H9 (cell line): ENCODE data around the gene CD2. TPM values are rescaled to one million over a fixed set of nuclear protein-coding genes. Genes with fewer than 3 reads are reported as not detected.

Experiments
- DNase-seq: peaks from one replicate; pipeline ENCODE4 v3.0.0-alpha.2; 2017
- H2AFZ ChIP-seq: one replicate; pipeline ENCODE4 v1.6.1; 2013; ENCODE audit warnings: mild to moderate bottlenecking, low read length, control low read depth, moderate library complexity
- H2AK5ac ChIP-seq: 2 replicates; pipeline ENCODE4 v1.6.1; 2013; ENCODE audit warnings: low read length, control low read depth, mixed read lengths; ENCODE audit not compliant: insufficient read length
- H2BK120ac ChIP-seq: one replicate; pipeline ENCODE4 v1.6.1; 2013; ENCODE audit warnings: low read depth, mild to moderate bottlenecking, low read length, control low read depth, inconsistent platforms; ENCODE audit not compliant: poor library complexity, severe bottlenecking
- H2BK12ac ChIP-seq: 2 replicates; pipeline ENCODE4 v1.6.1; 2013; ENCODE audit warnings: low read length, control low read depth, mixed read lengths, low read depth; ENCODE audit not compliant: insufficient read length
- H2BK15ac ChIP-seq: 2 replicates; pipeline ENCODE4 v1.6.1; 2013; ENCODE audit warnings: low read depth, low read length, control low read depth
- H2BK20ac ChIP-seq: one replicate; pipeline ENCODE4 v1.6.1; 2013; ENCODE audit warnings: low read depth, mild to moderate bottlenecking, low read length, control low read depth, inconsistent platforms; ENCODE audit not compliant: poor library complexity, severe bottlenecking
- H2BK5ac ChIP-seq: 2 replicates; pipeline ENCODE4 v1.6.1; 2013; ENCODE audit warnings: low read length, control low read depth, mixed read lengths; ENCODE audit not compliant: insufficient read length
- H3K14ac ChIP-seq: 2 replicates; pipeline ENCODE4 v1.6.1; 2013; ENCODE audit warnings: low read length, control low read depth; ENCODE audit not compliant: insufficient read depth
- H3K18ac ChIP-seq: 2 replicates; pipeline ENCODE4 v1.6.1; 2013; ENCODE audit warnings: low read depth, mild to moderate bottlenecking, mixed read lengths, low read length, control low read depth; ENCODE audit not compliant: insufficient read length
- H3K23ac ChIP-seq: 2 replicates; pipeline ENCODE4 v1.6.1; 2013; ENCODE audit warnings: low read length, control low read depth, mixed read lengths, low read depth; ENCODE audit not compliant: insufficient read length
- H3K23me2 ChIP-seq: 2 replicates; pipeline ENCODE4 v1.6.1; 2013; ENCODE audit warnings: low read depth, mild to moderate bottlenecking, mixed read lengths, low read length, control low read depth; ENCODE audit not compliant: insufficient read length, poor library complexity, severe bottlenecking
- H3K27ac ChIP-seq: 2 replicates; pipeline ENCODE4 v1.5.1; 2013; ENCODE audit warnings: low read length, control low read depth, mixed read lengths, low read depth; ENCODE audit not compliant: insufficient read length
- H3K27me3 ChIP-seq: 2 replicates; pipeline ENCODE4 v1.6.1; 2013; ENCODE audit warnings: low read length, control low read depth, inconsistent platforms; ENCODE audit not compliant: insufficient read depth
- H3K4ac ChIP-seq: 2 replicates; pipeline ENCODE4 v1.6.1; 2013; ENCODE audit warnings: low read depth, mild to moderate bottlenecking, control low read depth, inconsistent platforms, low read length, moderate library complexity
- H3K4me1 ChIP-seq: 2 replicates; pipeline ENCODE4 v1.6.1; 2013; ENCODE audit warnings: low read length, control low read depth, inconsistent platforms; ENCODE audit not compliant: insufficient read depth
- H3K4me2 ChIP-seq: 2 replicates; pipeline ENCODE4 v1.6.1; 2013; ENCODE audit warnings: low read length, control low read depth, mixed read lengths; ENCODE audit not compliant: insufficient read length, insufficient read depth
- H3K56ac ChIP-seq: 2 replicates; pipeline ENCODE4 v1.6.1; 2013; ENCODE audit warnings: low read depth, mild to moderate bottlenecking, mixed read lengths, low read length, control low read depth; ENCODE audit not compliant: insufficient read length
- H3K79me1 ChIP-seq: 2 replicates; pipeline ENCODE4 v1.6.1; 2013; ENCODE audit warnings: low read depth, mild to moderate bottlenecking, moderate library complexity, low read length, control low read depth, inconsistent platforms; ENCODE audit not compliant: insufficient read depth, poor library complexity, severe bottlenecking
- H3K79me2 ChIP-seq: 2 replicates; pipeline ENCODE4 v1.6.1; 2013; ENCODE audit warnings: low read length, control low read depth, inconsistent platforms; ENCODE audit not compliant: insufficient read depth
- H3K9ac ChIP-seq: 2 replicates; pipeline ENCODE4 v1.6.1; 2013; ENCODE audit warnings: low read length, control low read depth, mixed read lengths; ENCODE audit not compliant: insufficient read length; ENCODE audit errors: extremely low read depth
- H3K9me3 ChIP-seq: one replicate; pipeline ENCODE4 v1.6.1; 2013; ENCODE audit warnings: low read depth, low read length, inconsistent platforms; ENCODE audit not compliant: control insufficient read depth
- H3T11ph ChIP-seq: one replicate; pipeline ENCODE4 v1.6.1; 2013; ENCODE audit warnings: mild to moderate bottlenecking, low read length, control low read depth, inconsistent platforms
- H4K20me1 ChIP-seq: one replicate; pipeline ENCODE4 v1.6.1; 2013; ENCODE audit not compliant: control insufficient read depth, insufficient read length, insufficient read depth
- H4K5ac ChIP-seq: 2 replicates; pipeline ENCODE4 v1.6.1; 2013; ENCODE audit warnings: low read depth, mild to moderate bottlenecking, mixed read lengths, low read length, control low read depth; ENCODE audit not compliant: insufficient read length
- H4K8ac ChIP-seq: replicated peaks from 2 replicates; pipeline ENCODE4 v1.6.1; 2013; ENCODE audit warnings: low read length, control low read depth, mixed read lengths, low read depth; ENCODE audit not compliant: insufficient read length
- H4K91ac ChIP-seq: 2 replicates; pipeline ENCODE4 v1.6.1; 2013; ENCODE audit warnings: low read depth, mild to moderate bottlenecking, moderate library complexity, mixed read lengths, low read length, control low read depth; ENCODE audit not compliant: insufficient read length
- H3K27ac Mint-ChIP-seq, 3 experiments: 2 replicates in 2 of 3; 3 replicates in 1 of 3; pipeline ENCODE4 v1.8.0; 2020 to 2021; ENCODE audit warnings: mixed read lengths in 3 of 3, mild to moderate bottlenecking in 1 of 3, moderate library complexity in 1 of 3
- H3K27me3 Mint-ChIP-seq: 2 replicates; pipeline ENCODE4 v1.8.0; 2021; ENCODE audit warnings: low read depth, mild to moderate bottlenecking, moderate library complexity, mixed read lengths
- H3K36me3 Mint-ChIP-seq, 3 experiments: 2 replicates in 2 of 3; 3 replicates in 1 of 3; pipeline ENCODE4 v1.8.0; 2020 to 2021; ENCODE audit warnings: low read depth in 3 of 3, mixed read lengths in 3 of 3; ENCODE audit not compliant: insufficient read depth in 1 of 3
- H3K4me1 Mint-ChIP-seq, 2 experiments: 2 replicates each; pipeline ENCODE4 v1.8.0; 2020; ENCODE audit warnings: mixed read lengths in 2 of 2
- H3K4me3 Mint-ChIP-seq, 2 experiments: 2 replicates in 1 of 2; 3 replicates in 1 of 2; pipeline ENCODE4 v1.8.0; 2020 to 2021; ENCODE audit warnings: mild to moderate bottlenecking in 2 of 2, mixed read lengths in 2 of 2, moderate library complexity in 1 of 2
- H3K9me3 Mint-ChIP-seq, 2 experiments: 2 replicates in 1 of 2; 3 replicates in 1 of 2; pipeline ENCODE4 v1.8.0; 2020; ENCODE audit warnings: mild to moderate bottlenecking in 2 of 2, mixed read lengths in 2 of 2, moderate library complexity in 1 of 2
- CTCF ChIP-seq: fragments of 200-600 bp; sonication (generic); conservative IDR thresholded peaks from 3 replicates; pipeline ENCODE4 v1.8.0; 2021; ENCODE audit warnings: antibody characterized with exemption, mild to moderate bottlenecking
- WGBS: extraction: QIAGEN DNeasy Blood & Tissue Kit; methylation state at CpG from one replicate; pipeline ENCODE4 v1.1.7; 2013; ENCODE audit warnings: missing lambda C conversion rate, low lambda C conversion rate, mixed read lengths; ENCODE audit not compliant: insufficient read length; ENCODE audit errors: extremely low coverage; 5-methylcytosine and 5-hydroxymethylcytosine counted together
- total RNA-seq: library from RNA; stranded (reverse); gene quantifications from 2 replicates; pipeline ENCODE4 v1.2.1, GENCODE V29; 2021

The CD2 gene
- total RNA-seq, 1 experiment from 2014 or later = not detected

GRCh38 chr1:116814926-116815723, 60.9 kb downstream of the CD2 start:
- no peak overlapping the region for H2BK120ac ChIP-seq
- H3K18ac ChIP-seq = no peak overlapping the region
- H4K5ac ChIP-seq = no peak overlapping the region
- no peak overlapping the region for H2AFZ ChIP-seq
- no peak overlapping the region for H2BK5ac ChIP-seq
- DNase-seq = no peak
- H2BK20ac ChIP-seq = no peak overlapping the region
- no peak overlapping the region for H2BK15ac ChIP-seq
- no peaks in the 10 kb centered on the region for H4K20me1 ChIP-seq
- H3K56ac ChIP-seq = no peak overlapping the region
- H3K9me3 ChIP-seq = no peaks in the 10 kb centered on the region
- no peak for TF ChIP-seq CTCF
- H3K4me3 Mint-ChIP-seq = no peak overlapping the region
- H3K4me1 ChIP-seq = no peaks in the 10 kb centered on the region
- H4K91ac ChIP-seq = no peak overlapping the region
- H3K79me2 ChIP-seq = no peaks in the 10 kb centered on the region
- H3K4me2 ChIP-seq = no peak overlapping the region
- no peaks in the 10 kb centered on the region for H3K27me3 ChIP-seq
- peaks cover 1% of the 10 kb centered on the region; the same call in 1 of the 2 replicates for H3K27me3 Mint-ChIP-seq
- H3K4ac ChIP-seq = no peak overlapping the region
- H3K4me1 Mint-ChIP-seq = peaks cover 4 to 6% of the 10 kb centered on the region in 2 experiments; a peak in 3 of 4 replicates
- H3K27ac Mint-ChIP-seq = no peak overlapping the region; a peak in 1 of 7 replicates
- no peaks in the 10 kb centered on the region for H3K79me1 ChIP-seq
- H3K9ac ChIP-seq = no peak overlapping the region
- no CpG with 5 or more reads among the region's 4 CpGs for WGBS
- H3K14ac ChIP-seq = no peak overlapping the region
- no peaks in the 10 kb centered on the region for H3K36me3 Mint-ChIP-seq
- no peaks in the 10 kb centered on the region for H3K23me2 ChIP-seq
- no peaks in the 10 kb centered on the region; a peak in 2 of 5 replicates for H3K9me3 Mint-ChIP-seq
- H2AK5ac ChIP-seq = no peak overlapping the region
- H3T11ph ChIP-seq = no peak overlapping the region
- H3K23ac ChIP-seq = no peak overlapping the region
- H4K8ac ChIP-seq = no peak overlapping the region
- H2BK12ac ChIP-seq = no peak overlapping the region
- H3K27ac ChIP-seq = no peak overlapping the region
